ENCODE data around the gene RPS2.
A peak's percentile ranks its signal among the peaks of the same experiment; 100 is the strongest.
"Not testable (repeated sequence)": the region's sequence is repeated elsewhere in the genome, so short reads cannot be mapped to it uniquely, and the experiment has no call there.

The RPS2 gene

GRCh38 chr16:1962161-1963153, 2.2 kb downstream of the RPS2 start:
- DNase-seq = not testable (repeated sequence)

- no peak for DNase-seq
Observed at GRCh38 chr16:1961651-1962067, 3.0 kb downstream of the RPS2 start.

- DNase-seq = no peak
Observed at GRCh38 chr16:1960665-1961630, 3.7 kb downstream of the RPS2 start.

- DNase-seq = peak; percentile 63
Observed at GRCh38 chr16:1959269-1960039, 5.2 kb downstream of the RPS2 start, which contains the start of gene NDUFB10. TSS of gene NDUFB10 (plus strand) at chr16:1959538. CDS start at chr16:1959625, 87 bp downstream.

GRCh38 chr16:1958715-1959268, 5.8 kb downstream of the RPS2 start:
- no peak for DNase-seq

- DNase-seq = not testable (repeated sequence)
Observed at GRCh38 chr16:1958143-1958491, 6.5 kb downstream of the RPS2 start.

- not testable (repeated sequence) for DNase-seq
Observed at GRCh38 chr16:1957434-1958142, 7.0 kb downstream of the RPS2 start.

- DNase-seq = no peak
Observed at GRCh38 chr16:1953734-1954133, 10.9 kb downstream of the RPS2 start.

- DNase-seq = no peak
Observed at GRCh38 chr16:1950559-1950958, 14.1 kb downstream of the RPS2 start.

- no peak for DNase-seq
Observed at GRCh38 chr16:1950047-1950446, 14.6 kb downstream of the RPS2 start.

- DNase-seq = no peak
Observed at GRCh38 chr16:1949507-1949906, 15.1 kb downstream of the RPS2 start.

- DNase-seq = no peak
Observed at GRCh38 chr16:1947369-1947670, 17.3 kb downstream of the RPS2 start.

GRCh38 chr16:1946495-1947368, 17.9 kb downstream of the RPS2 start:
- DNase-seq = no peak

- no peak for DNase-seq
Observed at GRCh38 chr16:1945559-1946391, 18.9 kb downstream of the RPS2 start.

- no peak for DNase-seq
Observed at GRCh38 chr16:1944612-1945199, 19.9 kb downstream of the RPS2 start.

- peak; percentile 92 for DNase-seq
Observed at GRCh38 chr16:1942810-1943726, 21.6 kb downstream of the RPS2 start, which contains the start of gene MSRB1. TSS of gene MSRB1 (minus strand) at chr16:1943199. CDS start at chr16:1943156, 43 bp downstream.

- no peak for DNase-seq
Observed at GRCh38 chr16:1942047-1942809, 22.4 kb downstream of the RPS2 start.
